ENCODE data around the gene STS. TPM values are rescaled to one million over a fixed set of nuclear protein-coding genes. Genes with fewer than 3 reads are reported as not detected.

STS gene
- total RNA-seq, 2 donors from 2014 or later, result 2.1 to 6.6 TPM

DNA sequence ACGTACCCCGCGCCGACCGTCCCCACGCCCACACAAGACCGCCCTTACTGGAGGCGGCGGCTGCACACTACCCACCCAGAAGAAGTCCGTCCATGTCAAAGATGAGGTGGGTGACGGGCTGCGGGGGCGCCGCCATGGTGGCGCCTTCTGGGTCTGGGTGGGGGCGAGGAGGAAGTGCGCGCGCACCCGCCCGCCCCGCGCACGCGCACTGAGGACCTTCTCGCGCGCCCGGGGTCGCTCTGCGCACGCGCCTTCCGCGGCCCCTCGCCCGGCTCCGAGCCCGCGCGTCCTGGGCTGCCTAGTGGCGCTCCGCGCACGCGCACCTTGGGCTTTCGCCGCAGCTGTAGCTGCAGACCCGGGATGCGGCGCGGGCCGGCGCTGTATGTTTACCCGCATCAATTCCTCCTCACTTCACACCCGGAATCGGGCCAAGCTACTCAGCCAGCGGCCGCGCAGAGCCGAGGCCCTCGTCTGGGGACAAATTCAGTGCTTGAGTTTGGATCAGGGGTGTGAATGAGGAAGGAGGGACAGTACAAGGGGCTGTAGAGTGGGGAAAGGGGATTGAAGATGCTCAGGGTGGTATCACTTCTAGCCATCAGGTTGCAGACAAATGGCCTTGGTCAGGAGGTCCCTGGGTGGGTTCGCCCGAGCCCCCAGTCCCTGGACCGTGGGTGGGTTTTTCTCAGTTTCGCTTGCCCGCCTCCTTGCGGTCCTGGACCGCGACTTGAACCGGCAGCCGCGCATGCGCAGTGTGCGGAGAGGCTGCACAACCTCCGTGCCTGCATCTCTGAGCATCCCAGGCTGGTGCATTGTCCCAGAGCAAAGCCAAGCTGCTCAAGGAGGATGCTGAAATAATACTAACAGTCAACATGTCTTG, 704 bp downstream of the STS start, which contains the start of gene PUDP:
TSS of gene PUDP (minus strand) at position 176 of the 877 bp plus-strand sequence. CDS start at position 136, 40 bp downstream.
- peak within 1 kb of the TSS; percentile 66 for H3K27ac ChIP-seq (ENCODE audit: low read depth, low read length)

DNA sequence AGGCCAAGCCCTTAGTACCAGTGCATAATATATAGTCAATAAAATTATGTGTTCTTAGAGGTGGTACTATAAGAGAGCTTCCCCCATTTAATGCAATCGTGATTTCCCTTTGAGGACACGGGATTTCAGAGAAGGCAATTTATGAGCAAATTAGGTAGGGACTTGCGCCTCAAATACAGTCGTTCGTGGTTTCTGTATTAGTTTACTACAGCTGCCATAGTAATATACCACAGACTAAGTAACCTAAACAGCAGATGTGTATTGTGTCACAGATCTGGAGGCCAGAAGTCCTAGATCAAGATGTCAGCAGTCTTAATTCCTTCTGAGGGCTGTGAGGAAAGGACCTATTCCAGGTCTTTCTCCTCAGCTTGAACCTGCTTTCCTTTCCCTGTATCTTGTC, 1.9 kb downstream of the STS start:
- DNase-seq, result no peak
- Mint-ChIP-seq H3K4me3 (no peak overlapping the region), H3K4me1 (peaks cover 5% of the 10 kb centered on the region), H3K36me3 (ENCODE audit: low read depth) (no peaks in the 10 kb centered on the region), H3K27me3 (ENCODE audit: insufficient read depth) (peaks cover 16% of the 10 kb centered on the region), H3K9me3 (no peaks in the 10 kb centered on the region), H3K27ac (no peak overlapping the region)
- TF ChIP-seq, protein P1, sequence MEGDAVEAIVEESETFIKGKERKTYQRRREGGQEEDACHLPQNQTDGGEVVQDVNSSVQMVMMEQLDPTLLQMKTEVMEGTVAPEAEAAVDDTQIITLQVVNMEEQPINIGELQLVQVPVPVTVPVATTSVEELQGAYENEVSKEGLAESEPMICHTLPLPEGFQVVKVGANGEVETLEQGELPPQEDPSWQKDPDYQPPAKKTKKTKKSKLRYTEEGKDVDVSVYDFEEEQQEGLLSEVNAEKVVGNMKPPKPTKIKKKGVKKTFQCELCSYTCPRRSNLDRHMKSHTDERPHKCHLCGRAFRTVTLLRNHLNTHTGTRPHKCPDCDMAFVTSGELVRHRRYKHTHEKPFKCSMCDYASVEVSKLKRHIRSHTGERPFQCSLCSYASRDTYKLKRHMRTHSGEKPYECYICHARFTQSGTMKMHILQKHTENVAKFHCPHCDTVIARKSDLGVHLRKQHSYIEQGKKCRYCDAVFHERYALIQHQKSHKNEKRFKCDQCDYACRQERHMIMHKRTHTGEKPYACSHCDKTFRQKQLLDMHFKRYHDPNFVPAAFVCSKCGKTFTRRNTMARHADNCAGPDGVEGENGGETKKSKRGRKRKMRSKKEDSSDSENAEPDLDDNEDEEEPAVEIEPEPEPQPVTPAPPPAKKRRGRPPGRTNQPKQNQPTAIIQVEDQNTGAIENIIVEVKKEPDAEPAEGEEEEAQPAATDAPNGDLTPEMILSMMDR (conservative IDR thresholded peaks at IDR 0.05), result no peak
- Histone ChIP-seq H3K36me3 (ENCODE audit: control insufficient read depth, insufficient read depth, low read length) (no peaks in the 10 kb centered on the region), H3K9ac (ENCODE audit: extremely low read depth, low read length, poor library complexity, severe bottlenecking) (no peak overlapping the region), H3K4me3 (ENCODE audit: low read length) (no peak overlapping the region), H3K4me1 (ENCODE audit: control insufficient read depth, insufficient read depth, low read length) (no peaks in the 10 kb centered on the region), H3K27ac (ENCODE audit: low read depth, low read length) (no peak overlapping the region), H3K27me3 (ENCODE audit: control insufficient read depth, insufficient read depth, low read length, poor library complexity, severe bottlenecking) (no peaks in the 10 kb centered on the region), H3K9me3 (ENCODE audit: control insufficient read depth, low read length) (no peaks in the 10 kb centered on the region)
- WGBS, 2 experiments (ENCODE audit: insufficient coverage in 1 of 2, insufficient read length in 1 of 2), result 90% methylated on average over 2 of the region's 5 CpGs; no CpG with 5 or more reads in 1 of the 2 experiments

More for the DNA sequence above, 704 bp downstream of the STS start, which contains the start of gene PUDP:
- Histone ChIP-seq H3K36me3 (ENCODE audit: control insufficient read depth, insufficient read depth, low read length) (no peaks in the 10 kb centered on the region), H3K9me3 (ENCODE audit: control insufficient read depth, low read length) (no peaks in the 10 kb centered on the region), H3K9ac (ENCODE audit: extremely low read depth, low read length, poor library complexity, severe bottlenecking) (peak within 1 kb of the TSS; percentile 60), H3K4me3 (ENCODE audit: low read length) (peak within 1 kb of the TSS; percentile 90), H3K4me1 (ENCODE audit: control insufficient read depth, insufficient read depth, low read length) (no peaks in the 10 kb centered on the region), H3K27me3 (ENCODE audit: control insufficient read depth, insufficient read depth, low read length, poor library complexity, severe bottlenecking) (no peaks in the 10 kb centered on the region)
- peak within 1 kb of the TSS; percentile 91 for H3K27ac Mint-ChIP-seq
- no peaks in the 10 kb centered on the region for H3K36me3 Mint-ChIP-seq (ENCODE audit: low read depth)
- DNase-seq, result peak; percentile 90
- peaks cover 4% of the 10 kb centered on the region for H3K27me3 Mint-ChIP-seq (ENCODE audit: insufficient read depth)
- WGBS, 2 experiments (ENCODE audit: insufficient coverage in 1 of 2, insufficient read length in 1 of 2), result 0% methylated on average over 11 to 73 of the region's 76 CpGs
- TF ChIP-seq, protein P1 (conservative IDR thresholded peaks at IDR 0.05), result peak; percentile 48
- H3K4me1 Mint-ChIP-seq, result peaks cover 9% of the 10 kb centered on the region
- peak within 1 kb of the TSS; percentile 80 for H3K4me3 Mint-ChIP-seq
- no peaks in the 10 kb centered on the region for H3K9me3 Mint-ChIP-seq

DNA sequence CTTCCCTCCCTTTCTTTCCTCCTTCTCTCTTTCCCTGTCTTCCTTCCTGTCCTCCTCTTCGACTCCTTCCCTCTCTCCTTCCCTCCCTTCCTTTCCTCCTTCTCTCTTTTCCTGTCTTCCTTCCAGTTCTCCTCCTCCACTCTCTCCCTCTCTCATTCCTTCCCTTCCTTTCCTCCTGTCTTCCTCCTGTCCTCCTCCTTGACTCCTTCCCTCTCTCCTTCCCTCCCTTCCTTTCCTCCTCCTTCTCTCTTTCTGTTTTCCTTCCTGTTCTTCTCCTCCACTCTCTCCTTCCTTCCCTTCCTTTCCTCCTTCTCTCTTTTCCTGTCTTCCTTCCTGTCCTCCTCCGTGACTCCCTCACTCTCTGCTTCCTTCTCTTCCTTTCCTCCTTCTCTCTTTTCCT, 5.7 kb downstream of the STS start:
- no peaks in the 10 kb centered on the region for H3K9me3 Mint-ChIP-seq
- no peaks in the 10 kb centered on the region for H3K36me3 Mint-ChIP-seq (ENCODE audit: low read depth)
- no peaks in the 10 kb centered on the region for H3K9me3 ChIP-seq (ENCODE audit: control insufficient read depth, low read length)
- TF ChIP-seq, protein P1 (conservative IDR thresholded peaks at IDR 0.05), result no peak
- no peaks in the 10 kb centered on the region for H3K27me3 ChIP-seq (ENCODE audit: control insufficient read depth, insufficient read depth, low read length, poor library complexity, severe bottlenecking)
- no peaks in the 10 kb centered on the region for H3K36me3 ChIP-seq (ENCODE audit: control insufficient read depth, insufficient read depth, low read length)
- H3K9ac ChIP-seq (ENCODE audit: extremely low read depth, low read length, poor library complexity, severe bottlenecking), result no peak overlapping the region
- H3K27ac ChIP-seq (ENCODE audit: low read depth, low read length), result no peak overlapping the region
- peaks cover 16% of the 10 kb centered on the region for H3K27me3 Mint-ChIP-seq (ENCODE audit: insufficient read depth)
- H3K4me1 Mint-ChIP-seq, result peaks cover 2% of the 10 kb centered on the region
- no peak overlapping the region for H3K27ac Mint-ChIP-seq
- H3K4me1 ChIP-seq (ENCODE audit: control insufficient read depth, insufficient read depth, low read length), result no peaks in the 10 kb centered on the region
- no peak overlapping the region for H3K4me3 ChIP-seq (ENCODE audit: low read length)
- H3K4me3 Mint-ChIP-seq, result no peak overlapping the region
- WGBS, 2 experiments (ENCODE audit: insufficient coverage in 1 of 2, insufficient read length in 1 of 2), result 93 to 100% methylated on average over 1 to 2 of the region's 2 CpGs
- no peak for DNase-seq

Measured in endodermal cell (in vitro differentiated cells).